ENCODE data around the gene RNF186. TPM values are rescaled to one million over a fixed set of nuclear protein-coding genes. Genes with fewer than 3 reads are reported as not detected.

RNF186 gene
- total RNA-seq, result 0.12 TPM in 1 of 2 replicates, not detected in the other

GRCh38 chr1:19814681-19815503, at the start of gene RNF186:
RNF186 (minus strand) TSS chr1:19815283; CDS start chr1:19815101, 182 bp downstream.

GRCh38 chr1:19799230-19800075, 15.6 kb downstream of the RNF186 start, which contains the start of gene TMCO4:
TMCO4 (minus strand) TSS chr1:19799916; CDS start chr1:19780758, 19,158 bp downstream.

Other genes starting within 250 kb of the RNF186 start
- gene NBL1, start 171.0 kb downstream of the RNF186 start, total RNA-seq, result 123 and 217 TPM in 2 replicates
- gene HTR6, start 150.4 kb downstream of the RNF186 start, total RNA-seq, result under 0.01 TPM in 1 of 2 replicates, not detected in the other
- 8.2 and 11.7 TPM in 2 replicates for gene TMCO4, start 15.4 kb downstream of the RNF186 start, total RNA-seq
- gene OTUD3, start 67.1 kb upstream of the RNF186 start, total RNA-seq, result 6.2 and 8.7 TPM in 2 replicates
- gene PLA2G2E, start 108.3 kb upstream of the RNF186 start, total RNA-seq, result not detected in 2 replicates
- gene PLA2G2A, start 164.3 kb upstream of the RNF186 start, total RNA-seq, result not detected in 2 replicates

Measured in uterine smooth muscle cell (primary cell).